ENCODE results near the gene TEC.

DNA sequence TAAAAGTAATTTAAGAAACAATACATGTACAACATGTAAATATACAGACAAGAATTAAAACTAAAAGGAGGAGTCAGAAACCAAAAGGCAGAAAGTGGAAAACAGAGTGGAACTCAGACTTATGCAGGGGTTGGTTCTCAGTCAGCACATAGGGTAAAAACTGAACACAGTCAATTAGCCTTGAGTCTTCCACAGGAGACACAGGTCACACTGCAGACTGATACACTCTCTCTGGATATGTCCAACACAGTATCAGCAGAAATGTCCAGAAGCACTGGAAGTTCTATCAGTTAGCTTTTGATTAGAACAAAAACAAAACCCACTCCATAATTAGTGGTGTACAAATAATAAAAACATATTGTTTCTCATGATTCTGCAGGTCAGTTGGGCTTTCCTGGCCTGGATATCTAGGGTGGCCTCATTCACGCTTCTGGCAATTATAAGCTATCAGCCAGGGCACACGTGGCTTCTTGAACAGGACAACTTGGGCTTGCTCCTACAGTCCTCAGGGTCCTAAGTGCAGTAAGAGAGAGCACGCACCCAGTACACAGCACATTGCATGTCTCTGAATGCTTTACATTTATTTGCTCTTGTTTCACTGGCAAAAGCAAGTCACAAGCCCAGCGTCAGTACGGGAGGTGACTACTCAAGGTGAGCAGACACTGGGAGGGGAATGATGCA lies 21.6 kb downstream of the TEC start:
- no peak for TF ChIP-seq POLR2A (IDR thresholded peaks at IDR 0.05)
- TF ChIP-seq, protein P1, sequence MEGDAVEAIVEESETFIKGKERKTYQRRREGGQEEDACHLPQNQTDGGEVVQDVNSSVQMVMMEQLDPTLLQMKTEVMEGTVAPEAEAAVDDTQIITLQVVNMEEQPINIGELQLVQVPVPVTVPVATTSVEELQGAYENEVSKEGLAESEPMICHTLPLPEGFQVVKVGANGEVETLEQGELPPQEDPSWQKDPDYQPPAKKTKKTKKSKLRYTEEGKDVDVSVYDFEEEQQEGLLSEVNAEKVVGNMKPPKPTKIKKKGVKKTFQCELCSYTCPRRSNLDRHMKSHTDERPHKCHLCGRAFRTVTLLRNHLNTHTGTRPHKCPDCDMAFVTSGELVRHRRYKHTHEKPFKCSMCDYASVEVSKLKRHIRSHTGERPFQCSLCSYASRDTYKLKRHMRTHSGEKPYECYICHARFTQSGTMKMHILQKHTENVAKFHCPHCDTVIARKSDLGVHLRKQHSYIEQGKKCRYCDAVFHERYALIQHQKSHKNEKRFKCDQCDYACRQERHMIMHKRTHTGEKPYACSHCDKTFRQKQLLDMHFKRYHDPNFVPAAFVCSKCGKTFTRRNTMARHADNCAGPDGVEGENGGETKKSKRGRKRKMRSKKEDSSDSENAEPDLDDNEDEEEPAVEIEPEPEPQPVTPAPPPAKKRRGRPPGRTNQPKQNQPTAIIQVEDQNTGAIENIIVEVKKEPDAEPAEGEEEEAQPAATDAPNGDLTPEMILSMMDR (IDR thresholded peaks at IDR 0.05) = no peak
